ENCODE data around the gene RNF11.
"Not testable (repeated sequence)": the region's sequence is repeated elsewhere in the genome, so short reads cannot be mapped to it uniquely, and the experiment has no call there.

Gene RNF11

GRCh38 chr1:51241119-51241518 lies 5.0 kb downstream of the RNF11 start:
- Histone ChIP-seq H3K9me3 (no peaks in the 10 kb centered on the region), H3K27ac (no peak overlapping the region), H3K36me3 (peaks cover 13% of the 10 kb centered on the region; the same call in 1 of the 2 replicates), H3K4me3 (no peak overlapping the region), H3K4me2 (peak overlapping the region; percentile 41), H4K20me1 (peaks cover 93% of the 10 kb centered on the region), H3K27me3 (no peaks in the 10 kb centered on the region), H3K9ac (no peak overlapping the region), H3K4me1 (peaks cover 45% of the 10 kb centered on the region)
- no peak for TF ChIP-seq Cebpa-rat (IDR thresholded peaks at IDR 0.05)

- no peaks in the 10 kb centered on the region for H3K27me3 ChIP-seq
- no peak overlapping the region for H3K27ac ChIP-seq
- no peak overlapping the region for H3K4me2 ChIP-seq
- H3K4me3 ChIP-seq, result no peak overlapping the region
- H4K20me1 ChIP-seq, result peaks cover 100% of the 10 kb centered on the region
- no peaks in the 10 kb centered on the region for H3K9me3 ChIP-seq
- peaks cover 43% of the 10 kb centered on the region for H3K4me1 ChIP-seq
- H3K36me3 ChIP-seq, result peaks cover 13% of the 10 kb centered on the region
- TF ChIP-seq Cebpa-rat (IDR thresholded peaks at IDR 0.05), result no peak
- no peak overlapping the region for H3K9ac ChIP-seq
Observed at GRCh38 chr1:51242546-51242945, 6.5 kb downstream of the RNF11 start.

GRCh38 chr1:51247022-51247421 lies 10.9 kb downstream of the RNF11 start:
- peaks cover 97% of the 10 kb centered on the region for H4K20me1 ChIP-seq
- H3K27me3 ChIP-seq, result no peaks in the 10 kb centered on the region
- no peaks in the 10 kb centered on the region for H3K4me1 ChIP-seq
- H3K4me2 ChIP-seq, result no peak overlapping the region
- H3K9me3 ChIP-seq, result peaks cover 4% of the 10 kb centered on the region; the same call in 1 of the 2 replicates
- H3K9ac ChIP-seq, result no peak overlapping the region
- peaks cover 26% of the 10 kb centered on the region for H3K36me3 ChIP-seq
- H3K27ac ChIP-seq, result no peak overlapping the region
- H3K4me3 ChIP-seq, result no peak overlapping the region
- no peak for TF ChIP-seq Cebpa-rat (IDR thresholded peaks at IDR 0.05)

- Histone ChIP-seq H3K36me3 (peaks cover 26% of the 10 kb centered on the region), H3K9ac (no peak overlapping the region), H3K4me3 (no peak overlapping the region), H3K27ac (no peak overlapping the region), H3K4me2 (no peak overlapping the region), H4K20me1 (peaks cover 97% of the 10 kb centered on the region), H3K9me3 (peaks cover 4% of the 10 kb centered on the region; the same call in 1 of the 2 replicates), H3K27me3 (no peaks in the 10 kb centered on the region), H3K4me1 (no peaks in the 10 kb centered on the region)
- no peak for TF ChIP-seq Cebpa-rat (IDR thresholded peaks at IDR 0.05)
Observed at GRCh38 chr1:51247499-51247898, 11.4 kb downstream of the RNF11 start.

- H3K27me3 ChIP-seq, result no peaks in the 10 kb centered on the region
- no peak overlapping the region for H3K9ac ChIP-seq
- H3K9me3 ChIP-seq, result peaks cover 4% of the 10 kb centered on the region; the same call in 1 of the 2 replicates
- no peak overlapping the region for H3K27ac ChIP-seq
- peaks cover 22% of the 10 kb centered on the region for H3K36me3 ChIP-seq
- no peak overlapping the region for H3K4me3 ChIP-seq
- peaks cover 97% of the 10 kb centered on the region for H4K20me1 ChIP-seq
- H3K4me2 ChIP-seq, result no peak overlapping the region
- no peak for TF ChIP-seq Cebpa-rat (IDR thresholded peaks at IDR 0.05)
- no peaks in the 10 kb centered on the region for H3K4me1 ChIP-seq
Observed at GRCh38 chr1:51249445-51249844, 13.4 kb downstream of the RNF11 start.

GRCh38 chr1:51250729-51251128 lies 14.7 kb downstream of the RNF11 start:
- peaks cover 13% of the 10 kb centered on the region for H3K36me3 ChIP-seq
- H3K4me2 ChIP-seq, H3K9ac ChIP-seq, H3K4me1 ChIP-seq, H3K9me3 ChIP-seq, H3K4me3 ChIP-seq, H3K27ac ChIP-seq, H3K27me3 ChIP-seq: not testable (repeated sequence)
- peaks cover 97% of the 10 kb centered on the region for H4K20me1 ChIP-seq

GRCh38 chr1:51251165-51251564 lies 15.1 kb downstream of the RNF11 start:
- H3K4me1 ChIP-seq, H3K4me2 ChIP-seq, H3K4me3 ChIP-seq, H3K9me3 ChIP-seq, H3K9ac ChIP-seq, H3K27ac ChIP-seq, H3K27me3 ChIP-seq: not testable (repeated sequence)
- Histone ChIP-seq H3K36me3 (peaks cover 13% of the 10 kb centered on the region), H4K20me1 (peaks cover 97% of the 10 kb centered on the region)

GRCh38 chr1:51252366-51252765 lies 16.3 kb downstream of the RNF11 start:
- H3K27me3 ChIP-seq, result no peaks in the 10 kb centered on the region
- no peaks in the 10 kb centered on the region for H3K4me1 ChIP-seq
- H3K4me3 ChIP-seq, result no peak overlapping the region
- TF ChIP-seq Cebpa-rat (IDR thresholded peaks at IDR 0.05), result 0 out of 2 replicates have a peak, but pooled peaks have one; percentile 48
- H3K36me3 ChIP-seq, result peaks cover 13% of the 10 kb centered on the region
- H3K9me3 ChIP-seq, result peaks cover 4% of the 10 kb centered on the region; the same call in 1 of the 2 replicates
- no peak overlapping the region for H3K9ac ChIP-seq
- H4K20me1 ChIP-seq, result peaks cover 97% of the 10 kb centered on the region
- H3K4me2 ChIP-seq, result no peak overlapping the region
- no peak overlapping the region for H3K27ac ChIP-seq

- Histone ChIP-seq H3K9ac (no peak overlapping the region), H3K4me1 (no peaks in the 10 kb centered on the region), H4K20me1 (peaks cover 97% of the 10 kb centered on the region), H3K27me3 (no peaks in the 10 kb centered on the region), H3K9me3 (peaks cover 4% of the 10 kb centered on the region; the same call in 1 of the 2 replicates), H3K27ac (no peak overlapping the region), H3K36me3 (peaks cover 13% of the 10 kb centered on the region), H3K4me2 (no peak overlapping the region), H3K4me3 (no peak overlapping the region)
- TF ChIP-seq Cebpa-rat (IDR thresholded peaks at IDR 0.05), result no peak
Observed at GRCh38 chr1:51253691-51254090, 17.6 kb downstream of the RNF11 start.

GRCh38 chr1:51255331-51255730 lies 19.3 kb downstream of the RNF11 start:
- Histone ChIP-seq H3K9me3 (peaks cover 4% of the 10 kb centered on the region; the same call in 1 of the 2 replicates), H3K4me2 (no peak overlapping the region), H4K20me1 (peaks cover 99% of the 10 kb centered on the region), H3K9ac (no peak overlapping the region), H3K27ac (no peak overlapping the region), H3K4me1 (no peaks in the 10 kb centered on the region), H3K36me3 (peaks cover 13% of the 10 kb centered on the region), H3K4me3 (no peak overlapping the region), H3K27me3 (no peaks in the 10 kb centered on the region)
- no peak for TF ChIP-seq Cebpa-rat (IDR thresholded peaks at IDR 0.05)

All from BLaER1 (cell line).